ENCODE measurements around the gene TAGLN2. TPM values are rescaled to one million over a fixed set of nuclear protein-coding genes. Genes with fewer than 3 reads are reported as not detected.
A peak's percentile ranks its signal among the peaks of the same experiment; 100 is the strongest.

TAGLN2 gene
- total and polyA plus RNA-seq, 4 donors: 483 to 788 (median 749) TPM

DNA sequence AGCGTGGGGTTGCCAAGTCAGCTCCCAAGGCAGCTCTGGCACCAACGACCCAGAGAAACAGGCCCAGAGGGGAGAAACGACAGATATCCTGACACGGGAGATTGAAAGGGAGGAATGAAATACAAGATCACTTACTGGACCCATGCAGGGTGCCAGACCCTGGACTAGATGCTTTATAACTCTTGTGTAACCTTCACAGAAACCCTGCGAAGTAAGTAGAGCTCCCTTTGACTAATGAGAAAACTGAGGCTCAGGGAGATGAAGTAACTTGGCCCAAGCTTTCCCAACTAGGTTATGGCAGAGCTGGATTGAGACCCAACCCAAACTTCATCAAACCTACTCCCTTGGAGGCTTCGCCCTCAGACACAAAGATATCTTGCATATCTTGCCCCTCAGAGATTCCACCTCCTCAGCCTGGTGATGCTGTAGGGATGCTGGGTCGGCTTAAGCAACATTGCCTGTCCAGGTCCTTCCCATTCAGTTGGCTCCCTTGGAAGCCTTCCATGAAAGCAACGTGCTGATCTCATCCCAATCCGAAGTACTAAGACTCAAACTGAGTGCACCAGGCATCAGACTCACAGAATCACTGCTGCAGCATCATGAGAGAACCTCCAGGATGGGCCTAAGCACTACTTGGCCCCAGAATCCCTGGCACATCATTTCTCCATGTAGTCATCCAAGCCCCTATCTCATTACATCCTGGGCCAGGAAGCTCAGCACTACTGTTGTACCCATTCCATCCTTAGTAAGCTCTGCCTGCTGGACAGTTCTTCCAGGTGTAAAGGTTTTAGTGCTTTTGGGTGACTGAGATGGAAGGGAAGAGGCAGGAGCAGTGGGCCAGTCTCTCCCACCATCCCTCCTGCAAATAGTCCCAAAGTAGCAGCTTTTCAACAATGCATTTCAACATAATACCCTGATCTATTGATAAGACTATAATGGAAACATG is 21.2 kb upstream of the TAGLN2 start:
- no peak overlapping the region for H3K27ac ChIP-seq (ENCODE audit: low read depth in 1 of 2, low read length in 1 of 2)
- DNase-seq: no peak

DNA sequence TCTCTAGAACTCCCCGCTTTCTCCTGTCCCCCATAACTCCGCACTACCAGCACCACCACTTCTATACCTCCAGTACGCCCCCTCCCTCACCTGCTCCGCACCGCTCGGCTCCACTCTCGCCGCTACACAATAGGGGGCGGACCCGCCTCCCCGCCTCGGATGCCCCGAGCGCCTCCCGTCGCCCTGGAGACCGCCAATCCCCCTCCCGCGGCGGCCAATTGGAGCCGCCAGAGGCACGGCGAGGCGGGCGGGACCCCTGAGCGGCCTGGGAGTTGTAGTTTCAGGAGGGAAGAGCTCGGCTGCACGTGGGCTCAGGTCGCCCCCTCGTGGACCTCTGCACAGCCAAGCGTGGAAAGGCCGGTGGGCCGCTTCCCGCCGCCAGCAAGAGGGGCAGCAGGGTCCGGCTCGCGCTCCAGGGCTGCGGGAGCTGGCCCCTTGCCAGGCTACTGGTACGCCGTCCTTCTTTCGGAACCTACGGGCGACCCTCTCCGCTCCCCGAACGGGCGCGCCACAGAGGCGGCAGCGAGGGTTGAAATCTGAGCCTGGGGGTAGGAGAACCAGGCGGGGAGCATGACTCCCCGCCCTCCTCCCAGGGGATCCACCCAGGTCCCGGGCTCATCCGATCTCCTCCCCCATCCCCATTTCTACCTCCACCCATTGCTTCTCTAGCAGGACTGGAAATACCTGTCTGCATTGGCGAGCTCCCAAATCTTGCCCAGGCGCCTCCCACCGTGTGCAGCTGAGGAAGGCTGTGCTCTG is 20.4 kb upstream of the TAGLN2 start, which contains the start of gene IGSF9:
Gene IGSF9, minus strand, starts transcription at position 131 of the 759 bp plus-strand sequence. CDS start 2,159 bp downstream, outside the sequence.
- TF ChIP-seq, protein P1, sequence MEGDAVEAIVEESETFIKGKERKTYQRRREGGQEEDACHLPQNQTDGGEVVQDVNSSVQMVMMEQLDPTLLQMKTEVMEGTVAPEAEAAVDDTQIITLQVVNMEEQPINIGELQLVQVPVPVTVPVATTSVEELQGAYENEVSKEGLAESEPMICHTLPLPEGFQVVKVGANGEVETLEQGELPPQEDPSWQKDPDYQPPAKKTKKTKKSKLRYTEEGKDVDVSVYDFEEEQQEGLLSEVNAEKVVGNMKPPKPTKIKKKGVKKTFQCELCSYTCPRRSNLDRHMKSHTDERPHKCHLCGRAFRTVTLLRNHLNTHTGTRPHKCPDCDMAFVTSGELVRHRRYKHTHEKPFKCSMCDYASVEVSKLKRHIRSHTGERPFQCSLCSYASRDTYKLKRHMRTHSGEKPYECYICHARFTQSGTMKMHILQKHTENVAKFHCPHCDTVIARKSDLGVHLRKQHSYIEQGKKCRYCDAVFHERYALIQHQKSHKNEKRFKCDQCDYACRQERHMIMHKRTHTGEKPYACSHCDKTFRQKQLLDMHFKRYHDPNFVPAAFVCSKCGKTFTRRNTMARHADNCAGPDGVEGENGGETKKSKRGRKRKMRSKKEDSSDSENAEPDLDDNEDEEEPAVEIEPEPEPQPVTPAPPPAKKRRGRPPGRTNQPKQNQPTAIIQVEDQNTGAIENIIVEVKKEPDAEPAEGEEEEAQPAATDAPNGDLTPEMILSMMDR (IDR thresholded peaks at IDR 0.05; ENCODE audit: control extremely low read depth, extremely low read depth): peak; percentile 40
- Histone ChIP-seq H3K36me3 (ENCODE audit: control insufficient read depth in 4 of 4, insufficient read depth in 4 of 4, low read length in 4 of 4) (no peaks in the 10 kb centered on the region), H3K4me1 (ENCODE audit: control insufficient read depth in 5 of 5, insufficient read depth in 5 of 5, low read length in 5 of 5) (peaks cover 0 to 22% (median 8%) of the 10 kb centered on the region in 5 donors), H3K27me3 (ENCODE audit: control insufficient read depth in 3 of 3, insufficient read depth in 3 of 3, low read length in 2 of 3) (no peaks in the 10 kb centered on the region), H3K27ac (ENCODE audit: low read depth in 1 of 2, low read length in 1 of 2) (peak within 1 kb of the TSS in 1 of 2 donors; percentile 20), H3K9ac (ENCODE audit: insufficient read depth in 1 of 2, low read length in 2 of 2) (no peak within 1 kb of the TSS), H3K4me3 (no peak within 1 kb of the TSS), H3K9me3 (ENCODE audit: control insufficient read depth in 4 of 4, insufficient read depth in 3 of 4, low read length in 3 of 4) (no peaks in the 10 kb centered on the region)
- DNase-seq: peak; percentile 92 to 95 (median 94)
- 2 to 4% methylated on average over 57 to 58 of the region's 58 CpGs for WGBS, 2 donors
- peak; percentile 86 for ATAC-seq (ENCODE audit: insufficient read depth, low FRiP score)

More for the DNA sequence above, 21.2 kb upstream of the TAGLN2 start:
- H3K36me3 ChIP-seq (ENCODE audit: control insufficient read depth in 4 of 4, insufficient read depth in 4 of 4, low read length in 4 of 4): no peaks in the 10 kb centered on the region
- 59 to 61% methylated on average over 9 of the region's 9 CpGs for WGBS, 2 donors
- no peak overlapping the region for H3K9ac ChIP-seq (ENCODE audit: insufficient read depth in 1 of 2, low read length in 2 of 2)
- no peaks in the 10 kb centered on the region for H3K9me3 ChIP-seq (ENCODE audit: control insufficient read depth in 4 of 4, insufficient read depth in 3 of 4, low read length in 3 of 4)
- peaks cover 0 to 22% (median 10%) of the 10 kb centered on the region in 5 donors for H3K4me1 ChIP-seq (ENCODE audit: control insufficient read depth in 5 of 5, insufficient read depth in 5 of 5, low read length in 5 of 5)
- H3K4me3 ChIP-seq: no peak overlapping the region
- H3K27me3 ChIP-seq (ENCODE audit: control insufficient read depth in 3 of 3, insufficient read depth in 3 of 3, low read length in 2 of 3): no peaks in the 10 kb centered on the region
- TF ChIP-seq, protein P1 (IDR thresholded peaks at IDR 0.05; ENCODE audit: control extremely low read depth, extremely low read depth): no peak
- ATAC-seq (ENCODE audit: insufficient read depth, low FRiP score): no peak

DNA sequence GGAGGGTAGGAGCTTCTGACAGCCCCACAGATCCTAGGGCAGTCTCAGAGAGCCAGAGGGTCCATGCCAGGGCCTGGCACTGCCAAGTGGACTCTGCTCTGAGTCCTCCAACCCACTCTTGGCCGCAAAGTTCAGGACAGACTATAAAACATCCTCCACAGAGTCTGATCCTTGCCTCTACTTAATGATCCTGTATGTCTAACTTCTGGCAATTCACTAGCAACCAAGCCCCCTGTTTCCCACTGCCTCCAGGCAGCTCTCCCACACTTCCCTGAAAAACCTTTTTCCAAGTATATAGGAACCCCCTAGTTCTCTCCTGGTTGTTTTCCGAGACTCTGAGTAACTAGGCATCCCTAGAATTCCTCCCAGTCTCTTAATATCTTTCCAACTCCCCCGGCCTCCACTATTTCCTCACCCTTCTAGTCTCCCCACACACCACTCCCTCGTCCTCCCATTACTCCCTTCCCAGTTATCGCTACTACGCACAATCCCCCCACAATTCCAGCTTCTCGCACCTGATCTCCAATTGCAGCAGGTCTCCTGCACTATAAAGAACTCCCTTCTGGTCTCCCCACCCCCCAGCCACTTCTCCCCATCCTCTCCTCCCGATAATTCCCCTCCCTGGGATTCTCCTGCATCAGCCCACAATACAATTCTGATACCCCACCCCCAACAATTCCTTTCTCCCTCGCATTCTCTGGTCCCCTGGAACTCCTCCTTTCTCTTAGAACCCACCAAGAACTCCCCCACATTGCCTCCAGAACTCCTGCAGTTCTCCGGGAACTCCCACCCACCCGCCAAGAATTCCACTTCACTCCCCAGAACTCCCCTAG is 19.5 kb upstream of the TAGLN2 start:
- no peak overlapping the region for H3K4me3 ChIP-seq
- H3K27me3 ChIP-seq (ENCODE audit: control insufficient read depth in 3 of 3, insufficient read depth in 3 of 3, low read length in 2 of 3): no peaks in the 10 kb centered on the region
- peaks cover 0 to 22% (median 8%) of the 10 kb centered on the region in 5 donors for H3K4me1 ChIP-seq (ENCODE audit: control insufficient read depth in 5 of 5, insufficient read depth in 5 of 5, low read length in 5 of 5)
- WGBS, 2 donors: 37 to 44% methylated on average over 11 of the region's 11 CpGs
- TF ChIP-seq, protein P1 (IDR thresholded peaks at IDR 0.05; ENCODE audit: control extremely low read depth, extremely low read depth): no peak
- no peak overlapping the region for H3K27ac ChIP-seq (ENCODE audit: low read depth in 1 of 2, low read length in 1 of 2)
- no peaks in the 10 kb centered on the region for H3K36me3 ChIP-seq (ENCODE audit: control insufficient read depth in 4 of 4, insufficient read depth in 4 of 4, low read length in 4 of 4)
- DNase-seq (peak in 1 of 3 donors; percentile 16), ATAC-seq (ENCODE audit: insufficient read depth, low FRiP score) (no peak)
- no peaks in the 10 kb centered on the region for H3K9me3 ChIP-seq (ENCODE audit: control insufficient read depth in 4 of 4, insufficient read depth in 3 of 4, low read length in 3 of 4)
- H3K9ac ChIP-seq (ENCODE audit: insufficient read depth in 1 of 2, low read length in 2 of 2): no peak overlapping the region
